Measurements from ENCODE around the gene GALNT16.

GALNT16 gene

DNA sequence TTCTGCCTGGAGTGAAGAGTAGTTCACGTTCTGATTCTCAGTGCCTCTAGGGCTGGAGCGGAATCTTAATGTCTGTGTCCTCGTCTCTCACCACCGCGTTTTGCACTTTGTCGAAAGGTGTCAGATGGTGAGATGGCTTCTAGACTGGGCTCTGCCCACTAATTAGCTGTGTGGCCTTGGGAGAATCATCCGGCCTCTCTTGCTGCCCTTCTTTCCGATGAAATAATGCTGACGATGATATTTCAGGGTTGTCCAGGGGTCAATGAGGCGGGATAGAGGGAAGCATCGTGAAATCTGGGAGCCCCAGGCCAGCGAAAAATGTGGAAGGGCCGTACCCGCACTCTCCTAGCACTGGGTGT is 811 bp upstream of the GALNT16 start:
- Histone ChIP-seq H3K4me1 (ENCODE audit: low read length) (no peaks in the 10 kb centered on the region), H3K9me2 (replicated peaks; ENCODE audit: insufficient read depth, low read length) (no peaks in the 10 kb centered on the region), H3K36me3 (replicated peaks; ENCODE audit: insufficient read depth, low read length) (no peaks in the 10 kb centered on the region), H3K27me3 (replicated peaks; ENCODE audit: insufficient read depth, low read length) (no peaks in the 10 kb centered on the region), H3K79me2 (ENCODE audit: low read length) (no peaks in the 10 kb centered on the region), H4K20me1 (ENCODE audit: insufficient read depth, low read length) (no peaks in the 10 kb centered on the region), H3F3A (ENCODE audit: insufficient read depth, low read length) (no peaks in the 10 kb centered on the region), H3K9ac (ENCODE audit: low read length) (no peak overlapping the region), H3K4me3 (ENCODE audit: low read length) (no peak overlapping the region), H2AFZ (ENCODE audit: low read length) (no peak overlapping the region), H3K27ac (ENCODE audit: low read length) (no peak overlapping the region), H3K4me2 (ENCODE audit: low read depth, low read length) (no peak overlapping the region), H3K9me3 (replicated peaks; ENCODE audit: insufficient read depth, low read length) (no peaks in the 10 kb centered on the region)
- DNase-seq = no peak
- TF ChIP-seq CTCF (IDR thresholded peaks at IDR 0.05; ENCODE audit: low read length) (no peak), EZH2phosphoT487 (IDR thresholded peaks at IDR 0.05; ENCODE audit: low read length) (no peak), EZH2 (optimal IDR thresholded peaks at IDR 0.05; ENCODE audit: low read depth, low read length) (no peak)

- no peaks in the 10 kb centered on the region for H3K9me2 ChIP-seq (replicated peaks; ENCODE audit: insufficient read depth, low read length)
- no peak for DNase-seq
- peak overlapping the region; percentile 52 for H3K4me3 ChIP-seq (ENCODE audit: low read length)
- no peaks in the 10 kb centered on the region for H3K36me3 ChIP-seq (replicated peaks; ENCODE audit: insufficient read depth, low read length)
- no peaks in the 10 kb centered on the region for H4K20me1 ChIP-seq (ENCODE audit: insufficient read depth, low read length)
- H3K79me2 ChIP-seq (ENCODE audit: low read length) = no peaks in the 10 kb centered on the region
- H3K9me3 ChIP-seq (replicated peaks; ENCODE audit: insufficient read depth, low read length) = no peaks in the 10 kb centered on the region
- TF ChIP-seq CTCF (IDR thresholded peaks at IDR 0.05; ENCODE audit: low read length) = no peak
- H3K4me2 ChIP-seq (ENCODE audit: low read depth, low read length) = peak overlapping the region; percentile 77
- no peaks in the 10 kb centered on the region for H3K4me1 ChIP-seq (ENCODE audit: low read length)
- no peaks in the 10 kb centered on the region for H3K27me3 ChIP-seq (replicated peaks; ENCODE audit: insufficient read depth, low read length)
- H3K27ac ChIP-seq (ENCODE audit: low read length) = no peak overlapping the region
- no peaks in the 10 kb centered on the region for H3F3A ChIP-seq (ENCODE audit: insufficient read depth, low read length)
- H2AFZ ChIP-seq (ENCODE audit: low read length) = no peak overlapping the region
- H3K9ac ChIP-seq (ENCODE audit: low read length) = no peak overlapping the region
Measured at GRCh38 chr14:69260190-69260860, 367 bp downstream of the GALNT16 start.

GRCh38 chr14:69260861-69261564 is 1.1 kb downstream of the GALNT16 start:
- H3K4me1 ChIP-seq (ENCODE audit: low read length) = no peaks in the 10 kb centered on the region
- no peaks in the 10 kb centered on the region for H3K36me3 ChIP-seq (replicated peaks; ENCODE audit: insufficient read depth, low read length)
- H3K4me2 ChIP-seq (ENCODE audit: low read depth, low read length) = peak overlapping the region; percentile 77
- DNase-seq = peak; percentile 25
- no peaks in the 10 kb centered on the region for H4K20me1 ChIP-seq (ENCODE audit: insufficient read depth, low read length)
- H2AFZ ChIP-seq (ENCODE audit: low read length) = 0 out of 2 replicates have a peak overlapping the region, but pooled peaks have one; percentile 45
- H3K27me3 ChIP-seq (replicated peaks; ENCODE audit: insufficient read depth, low read length) = no peaks in the 10 kb centered on the region
- no peak for TF ChIP-seq EZH2phosphoT487 (IDR thresholded peaks at IDR 0.05; ENCODE audit: low read length)
- no peak for TF ChIP-seq EZH2 (optimal IDR thresholded peaks at IDR 0.05; ENCODE audit: low read depth, low read length)
- TF ChIP-seq CTCF (IDR thresholded peaks at IDR 0.05; ENCODE audit: low read length) = peak; percentile 51
- H3K9ac ChIP-seq (ENCODE audit: low read length) = no peak overlapping the region
- peak overlapping the region; percentile 52 for H3K4me3 ChIP-seq (ENCODE audit: low read length)
- H3F3A ChIP-seq (ENCODE audit: insufficient read depth, low read length) = no peaks in the 10 kb centered on the region
- no peaks in the 10 kb centered on the region for H3K9me3 ChIP-seq (replicated peaks; ENCODE audit: insufficient read depth, low read length)
- no peaks in the 10 kb centered on the region for H3K9me2 ChIP-seq (replicated peaks; ENCODE audit: insufficient read depth, low read length)
- no peaks in the 10 kb centered on the region for H3K79me2 ChIP-seq (ENCODE audit: low read length)
- H3K27ac ChIP-seq (ENCODE audit: low read length) = no peak overlapping the region

Data from MM.1S (cell line).